Trophoblast cell (in vitro differentiated cells and primary cell): Measurements from ENCODE around the gene KYAT1.
A peak's percentile ranks its signal among the peaks of the same experiment; 100 is the strongest.

ENCODE experiments used
- DNase-seq, 2 donors: peaks; one replicate each; pipeline ENCODE4 v3.0.0-alpha.2; 2016
- H2AFZ ChIP-seq: 2 replicates; pipeline ENCODE4 v1.6.1; 2013; ENCODE audit warnings: low read length, moderate library complexity, mild to moderate bottlenecking; ENCODE audit not compliant: insufficient read depth, poor library complexity
- H2AK5ac ChIP-seq: 2 replicates; pipeline ENCODE4 v1.6.1; 2013; ENCODE audit warnings: mild to moderate bottlenecking, low read length
- H2BK120ac ChIP-seq: 2 replicates; pipeline ENCODE4 v1.6.1; 2013; ENCODE audit warnings: low read length, mild to moderate bottlenecking, moderate library complexity; ENCODE audit not compliant: insufficient read depth, poor library complexity
- H2BK12ac ChIP-seq: 2 replicates; pipeline ENCODE4 v1.6.1; 2013; ENCODE audit warnings: mild to moderate bottlenecking, low read length, moderate library complexity
- H2BK5ac ChIP-seq: 2 replicates; pipeline ENCODE4 v1.6.1; 2013; ENCODE audit warnings: low read length, low read depth, moderate library complexity, mild to moderate bottlenecking; ENCODE audit not compliant: poor library complexity
- H3K14ac ChIP-seq: 2 replicates; pipeline ENCODE4 v1.6.1; 2013; ENCODE audit warnings: mild to moderate bottlenecking, low read length
- H3K18ac ChIP-seq: 2 replicates; pipeline ENCODE4 v1.6.1; 2013; ENCODE audit warnings: mild to moderate bottlenecking, low read length
- H3K23ac ChIP-seq: 2 replicates; pipeline ENCODE4 v1.6.1; 2013; ENCODE audit warnings: low read length
- H3K27ac ChIP-seq: 2 replicates; pipeline ENCODE4 v1.5.1; 2013; ENCODE audit warnings: low read depth, mild to moderate bottlenecking, inconsistent platforms, low read length, moderate library complexity
- H3K27me3 ChIP-seq: 2 replicates; pipeline ENCODE4 v1.6.1; 2013; ENCODE audit warnings: inconsistent platforms, mild to moderate bottlenecking, low read length, moderate library complexity; ENCODE audit not compliant: insufficient read depth
- H3K36me3 ChIP-seq, 2 experiments: 1 replicate in 1 of 2; 2 replicates in 1 of 2; pipeline ENCODE4 v1.6.1; 2013; ENCODE audit warnings: low read length in 2 of 2, mild to moderate bottlenecking in 2 of 2, moderate library complexity in 1 of 2; ENCODE audit not compliant: insufficient read depth in 2 of 2, control insufficient read depth in 1 of 2
- H3K4ac ChIP-seq: 2 replicates; pipeline ENCODE4 v1.6.1; 2013; ENCODE audit warnings: low read depth, mild to moderate bottlenecking, low read length, moderate library complexity
- H3K4me1 ChIP-seq, 2 experiments: 1 replicate in 1 of 2; 2 replicates in 1 of 2; pipeline ENCODE4 v1.6.1; 2013; ENCODE audit warnings: low read length in 2 of 2, mild to moderate bottlenecking in 2 of 2, moderate library complexity in 1 of 2; ENCODE audit not compliant: insufficient read depth in 2 of 2, control insufficient read depth in 1 of 2
- H3K4me2 ChIP-seq: 2 replicates; pipeline ENCODE4 v1.6.1; 2013; ENCODE audit warnings: inconsistent platforms, mild to moderate bottlenecking, low read length, moderate library complexity
- H3K4me3 ChIP-seq: 2 replicates; pipeline ENCODE4 v1.5.1; 2013; ENCODE audit warnings: mild to moderate bottlenecking, low read depth, low read length, inconsistent platforms
- H3K79me1 ChIP-seq: one replicate; pipeline ENCODE4 v1.6.1; 2013; ENCODE audit warnings: low read length
- H3K79me2 ChIP-seq: 2 replicates; pipeline ENCODE4 v1.6.1; 2013; ENCODE audit warnings: low read length, mild to moderate bottlenecking; ENCODE audit not compliant: control insufficient read depth, insufficient read depth, poor library complexity
- H3K9ac ChIP-seq: 2 replicates; pipeline ENCODE4 v1.6.1; 2013; ENCODE audit warnings: mild to moderate bottlenecking, low read length
- H3K9me3 ChIP-seq: 2 replicates; pipeline ENCODE4 v1.6.1; 2013; ENCODE audit warnings: low read depth, mild to moderate bottlenecking, control low read depth, inconsistent platforms, low read length; ENCODE audit not compliant: insufficient read depth
- H4K12ac ChIP-seq: 2 replicates; pipeline ENCODE4 v1.6.1; 2013; ENCODE audit warnings: low read depth, mild to moderate bottlenecking, low read length, moderate library complexity
- H4K8ac ChIP-seq: 2 replicates; pipeline ENCODE4 v1.6.1; 2013; ENCODE audit warnings: low read depth, mild to moderate bottlenecking, low read length, moderate library complexity
- H4K91ac ChIP-seq: one replicate; pipeline ENCODE4 v1.6.1; 2013; ENCODE audit warnings: low read depth, mild to moderate bottlenecking, low read length, moderate library complexity
- WGBS: extraction: QIAGEN DNeasy Blood & Tissue Kit; methylation state at CpG from one replicate; pipeline ENCODE4 v1.1.7; 2013; ENCODE audit warnings: missing lambda C conversion rate; ENCODE audit not compliant: insufficient read length, insufficient coverage; ENCODE audit errors: extremely low coverage; 5-methylcytosine and 5-hydroxymethylcytosine counted together

The KYAT1 gene

DNA sequence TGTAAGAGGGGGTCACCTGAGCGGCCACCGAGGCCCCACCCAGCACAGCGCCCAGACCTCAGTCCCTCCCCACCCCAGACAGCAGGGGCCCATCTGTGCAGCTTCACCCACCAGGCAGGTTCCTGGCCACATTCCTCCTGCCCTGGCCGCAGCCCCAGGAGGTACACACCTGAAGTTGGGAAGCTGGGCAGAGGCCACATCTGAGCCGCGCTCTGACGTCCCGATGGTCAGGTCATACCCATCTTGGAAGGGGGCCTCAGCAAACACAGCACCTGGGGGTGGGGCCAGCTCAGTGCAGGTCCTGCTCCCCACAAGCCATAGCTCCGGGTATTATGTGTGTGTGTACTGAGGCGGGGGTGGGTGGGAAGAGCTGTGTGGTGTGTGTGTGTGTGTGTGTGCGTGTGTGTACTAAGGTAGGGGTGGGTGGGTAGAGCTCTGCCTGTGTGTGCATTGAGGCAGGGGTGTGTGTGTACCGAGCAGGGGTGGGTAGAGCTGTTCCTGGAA is 57.8 kb downstream of the KYAT1 start:
- H2AK5ac ChIP-seq = no peak overlapping the region
- H3K9me3 ChIP-seq = no peaks in the 10 kb centered on the region
- no peak overlapping the region for H4K8ac ChIP-seq
- H2AFZ ChIP-seq = no peak overlapping the region
- H3K4me3 ChIP-seq = no peak overlapping the region
- no peak for DNase-seq
- H3K9ac ChIP-seq = no peak overlapping the region
- no peak overlapping the region for H4K12ac ChIP-seq
- peaks cover 60 to 64% of the 10 kb centered on the region in 2 experiments for H3K36me3 ChIP-seq
- no peaks in the 10 kb centered on the region for H3K27me3 ChIP-seq
- H2BK12ac ChIP-seq = no peak overlapping the region
- H3K14ac ChIP-seq = no peak overlapping the region
- H3K4ac ChIP-seq = no peak overlapping the region
- H3K79me1 ChIP-seq = no peaks in the 10 kb centered on the region
- no peak overlapping the region for H3K23ac ChIP-seq
- H3K27ac ChIP-seq = no peak overlapping the region
- no peak overlapping the region for H4K91ac ChIP-seq
- H2BK5ac ChIP-seq = no peak overlapping the region
- no peak overlapping the region for H2BK120ac ChIP-seq
- WGBS = no CpG with 5 or more reads among the region's 12 CpGs
- no peak overlapping the region for H3K4me2 ChIP-seq
- peaks cover 2% of the 10 kb centered on the region for H3K79me2 ChIP-seq
- no peak overlapping the region for H3K18ac ChIP-seq
- peaks cover 14 to 16% of the 10 kb centered on the region in 2 experiments for H3K4me1 ChIP-seq

DNA sequence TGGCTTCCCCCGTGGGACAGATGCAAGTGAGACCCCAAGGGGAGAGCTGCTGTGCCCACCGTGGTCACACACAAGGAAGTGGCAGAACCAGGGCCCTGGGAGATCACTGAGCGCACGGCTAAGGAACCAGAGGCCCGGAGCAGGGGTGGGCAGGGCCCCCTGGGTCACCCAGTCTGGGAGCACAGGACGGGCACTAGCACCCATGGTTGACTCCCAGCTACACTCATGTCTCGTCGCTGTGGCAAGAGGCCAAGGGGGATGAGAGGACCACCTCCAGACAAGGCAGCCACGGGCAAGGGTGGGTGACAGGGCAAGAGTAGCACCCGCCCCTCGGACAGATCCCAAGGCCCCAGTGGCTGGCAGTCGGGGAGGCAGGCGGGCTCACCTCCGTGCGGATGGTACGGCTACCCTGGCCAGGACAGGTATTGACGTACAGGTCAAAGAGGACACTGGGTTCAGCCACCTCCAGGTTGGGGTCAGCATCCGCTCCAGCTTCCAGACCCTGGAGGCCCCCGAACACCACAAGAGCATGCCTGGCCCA is 58.3 kb downstream of the KYAT1 start:
- H2AK5ac ChIP-seq = no peak overlapping the region
- peaks cover 1% of the 10 kb centered on the region for H3K79me2 ChIP-seq
- no peak overlapping the region for H2BK120ac ChIP-seq
- no peak for DNase-seq
- H3K4me1 ChIP-seq = peaks cover 11 to 13% of the 10 kb centered on the region in 2 experiments
- H3K23ac ChIP-seq = no peak overlapping the region
- no peak overlapping the region for H3K27ac ChIP-seq
- no peak overlapping the region for H3K9ac ChIP-seq
- H3K4me2 ChIP-seq = no peak overlapping the region
- H2BK12ac ChIP-seq = no peak overlapping the region
- no peak overlapping the region for H3K4ac ChIP-seq
- no peak overlapping the region for H2BK5ac ChIP-seq
- H3K9me3 ChIP-seq = no peaks in the 10 kb centered on the region
- H3K18ac ChIP-seq = no peak overlapping the region
- no peak overlapping the region for H2AFZ ChIP-seq
- no peaks in the 10 kb centered on the region for H3K27me3 ChIP-seq
- H4K91ac ChIP-seq = no peak overlapping the region
- peaks cover 3% of the 10 kb centered on the region for H3K79me1 ChIP-seq
- H4K8ac ChIP-seq = no peak overlapping the region
- no peak overlapping the region for H3K14ac ChIP-seq
- no peak overlapping the region for H4K12ac ChIP-seq
- no CpG with 5 or more reads among the region's 19 CpGs for WGBS
- peak overlapping the region; percentile 30 for H3K4me3 ChIP-seq
- H3K36me3 ChIP-seq = peaks cover 60 to 64% of the 10 kb centered on the region in 2 experiments

DNA sequence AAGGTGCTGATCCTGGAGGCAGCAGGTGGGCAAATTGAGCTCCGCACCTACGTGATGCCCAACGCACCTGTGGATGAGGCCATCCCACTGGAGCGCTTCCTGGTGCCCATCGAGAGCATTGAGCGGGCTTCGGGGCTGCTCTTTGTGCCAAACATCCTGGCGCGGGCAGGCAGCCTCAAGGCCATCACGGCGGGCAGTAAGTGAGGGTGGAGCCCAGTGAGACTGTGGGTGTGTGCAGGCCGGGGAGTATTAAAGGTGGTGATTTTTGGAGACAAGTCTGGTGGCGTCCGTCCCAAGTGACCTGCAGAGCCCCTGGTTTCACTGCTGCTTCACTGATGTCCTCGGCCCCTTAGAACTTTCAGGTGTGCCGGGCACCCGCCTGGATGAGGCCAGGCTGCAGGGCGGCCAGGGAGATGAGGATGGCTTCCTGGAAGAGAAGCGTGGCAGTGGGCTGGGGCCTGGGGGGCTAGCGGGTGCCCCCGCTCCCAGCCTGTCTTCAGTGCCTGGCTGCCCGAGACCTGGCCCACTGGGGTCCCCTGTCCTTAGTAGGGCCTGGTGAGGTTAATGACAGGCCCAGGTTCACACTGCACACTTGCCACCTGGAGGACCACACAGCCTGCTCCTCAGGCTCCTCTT is 59.2 kb downstream of the KYAT1 start:
- H3K23ac ChIP-seq = no peak overlapping the region
- no peaks in the 10 kb centered on the region for H3K27me3 ChIP-seq
- peaks cover 60 to 64% of the 10 kb centered on the region in 2 experiments for H3K36me3 ChIP-seq
- no peak overlapping the region for H3K4me2 ChIP-seq
- no peak overlapping the region for H3K9ac ChIP-seq
- no peak overlapping the region for H3K27ac ChIP-seq
- H2AK5ac ChIP-seq = no peak overlapping the region
- no peak overlapping the region for H3K4ac ChIP-seq
- no peak overlapping the region for H3K4me3 ChIP-seq
- no peak overlapping the region for H4K12ac ChIP-seq
- H2BK120ac ChIP-seq = no peak overlapping the region
- no peak for DNase-seq
- no CpG with 5 or more reads among the region's 22 CpGs for WGBS
- H2BK5ac ChIP-seq = no peak overlapping the region
- peaks cover 1% of the 10 kb centered on the region for H3K79me2 ChIP-seq
- H3K14ac ChIP-seq = no peak overlapping the region
- H2AFZ ChIP-seq = no peak overlapping the region
- H2BK12ac ChIP-seq = no peak overlapping the region
- no peaks in the 10 kb centered on the region for H3K9me3 ChIP-seq
- no peak overlapping the region for H4K8ac ChIP-seq
- H4K91ac ChIP-seq = no peak overlapping the region
- H3K79me1 ChIP-seq = peaks cover 4% of the 10 kb centered on the region
- peaks cover 11 to 13% of the 10 kb centered on the region in 2 experiments for H3K4me1 ChIP-seq
- no peak overlapping the region for H3K18ac ChIP-seq

- Histone ChIP-seq H3K4me2 (no peak overlapping the region), H3K9ac (no peak overlapping the region), H3K27ac (no peak overlapping the region), H3K23ac (no peak overlapping the region), H3K27me3 (no peaks in the 10 kb centered on the region), H3K4me3 (no peak overlapping the region), H2BK12ac (no peak overlapping the region), H4K8ac (no peak overlapping the region), H2BK120ac (no peak overlapping the region), H3K18ac (no peak overlapping the region), H2AFZ (no peak overlapping the region), H3K4me1 (peaks cover 11 to 13% of the 10 kb centered on the region in 2 experiments), H3K79me2 (peaks cover 1% of the 10 kb centered on the region), H3K4ac (no peak overlapping the region), H4K91ac (no peak overlapping the region), H3K9me3 (no peaks in the 10 kb centered on the region), H3K79me1 (peaks cover 4% of the 10 kb centered on the region), H3K36me3 (peaks cover 56 to 57% of the 10 kb centered on the region in 2 experiments), H3K14ac (no peak overlapping the region), H2AK5ac (no peak overlapping the region), H2BK5ac (no peak overlapping the region), H4K12ac (no peak overlapping the region)
- DNase-seq = no peak
- WGBS = no CpG with 5 or more reads among the region's 16 CpGs
These were observed 60.0 kb downstream of the KYAT1 start for GRCh38 chr9:128821584-128822406.
